SKM-1 treated with dmso at 0.1 percent for 144 hours (cell line): ENCODE results near the gene SIRPA.
"Not testable (repeated sequence)": the region's sequence is repeated elsewhere in the genome, so short reads cannot be mapped to it uniquely, and the experiment has no call there.

Source experiments
- DNase-seq: peaks from one replicate; lab custom pipeline; 2025; ENCODE audit not compliant: unreplicated experiment; lab: John Stamatoyannopoulos, UW

Gene SIRPA

DNA sequence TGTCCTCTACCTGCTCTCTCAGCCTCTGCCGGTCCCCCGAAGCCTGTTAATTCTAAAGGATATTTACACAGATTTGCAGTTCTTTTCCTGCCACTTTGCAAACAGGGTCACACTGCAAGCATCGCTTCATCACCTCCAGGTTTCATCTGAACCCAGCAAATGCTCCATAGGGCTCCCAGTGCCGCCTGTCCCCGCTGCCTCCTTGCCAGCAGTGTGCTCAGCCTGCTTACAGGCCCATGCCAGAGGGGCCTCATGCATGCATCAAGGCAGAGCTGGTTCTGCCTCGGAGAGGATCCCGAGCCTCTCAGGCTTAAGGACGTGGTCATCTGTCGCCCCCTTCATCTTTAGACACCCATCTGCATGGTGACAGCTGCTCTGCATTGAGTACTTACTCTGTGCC lies 10.5 kb downstream of the SIRPA start:
- DNase-seq = no peak

DNA sequence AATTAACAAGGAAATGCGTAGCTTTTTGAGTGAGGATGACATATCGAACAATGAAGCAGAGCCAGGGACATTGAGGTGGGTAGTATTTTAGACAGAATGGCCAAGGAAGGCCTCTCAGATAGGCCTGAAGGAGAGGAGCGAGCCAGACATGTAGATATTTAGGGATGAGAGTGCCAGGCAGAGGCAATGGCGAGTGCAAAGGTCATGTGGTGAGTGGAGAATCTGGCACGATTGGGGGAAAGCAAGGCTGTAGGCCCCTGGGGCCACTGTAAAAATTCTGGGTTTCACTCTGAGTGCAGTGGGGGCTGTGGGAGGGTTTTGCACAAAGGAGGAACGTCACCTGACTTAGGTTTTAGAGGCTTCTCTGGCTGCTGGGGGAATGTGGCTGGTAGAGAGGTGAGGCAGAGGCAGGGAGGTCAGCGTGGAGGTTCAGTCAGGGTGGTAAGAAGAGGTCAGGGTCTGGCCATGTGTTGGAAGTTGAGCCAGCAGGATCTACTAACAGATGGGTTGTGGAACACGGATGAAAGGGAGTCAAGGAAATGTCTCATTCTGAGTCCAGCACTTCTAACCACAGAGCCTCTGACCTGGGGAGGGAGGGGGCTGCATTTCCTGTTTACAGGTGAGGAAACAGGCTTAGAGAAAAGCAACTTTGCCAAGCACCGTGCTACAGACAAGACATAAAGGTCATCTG lies 11.3 kb downstream of the SIRPA start:
- DNase-seq = no peak

GRCh38 chr20:1907586-1907985 lies 12.4 kb downstream of the SIRPA start:
- DNase-seq = no peak

GRCh38 chr20:1908191-1908590 lies 13.0 kb downstream of the SIRPA start:
- DNase-seq = no peak

DNA sequence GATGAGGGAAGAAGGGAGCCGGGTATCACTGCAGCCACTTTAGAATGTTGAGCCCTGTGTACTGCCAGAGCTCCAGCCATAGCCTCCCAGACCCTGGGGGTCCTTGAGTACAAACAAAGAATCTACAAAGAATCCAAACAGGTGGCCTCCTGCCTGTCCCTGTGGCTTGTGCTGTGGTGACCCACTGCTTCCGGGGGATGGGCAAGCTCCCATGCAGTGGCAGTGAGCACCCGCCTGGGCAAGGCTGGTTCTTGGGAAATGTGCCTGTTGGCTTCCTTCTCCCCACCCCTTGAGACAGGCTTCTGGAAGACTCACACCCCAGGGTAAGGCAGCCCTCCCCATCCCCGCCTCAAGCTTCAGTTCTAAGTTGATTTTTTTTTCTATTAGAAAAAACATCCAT lies 13.9 kb downstream of the SIRPA start:
- DNase-seq = no peak

GRCh38 chr20:1911536-1911935 lies 16.3 kb downstream of the SIRPA start:
- no peak for DNase-seq

DNA sequence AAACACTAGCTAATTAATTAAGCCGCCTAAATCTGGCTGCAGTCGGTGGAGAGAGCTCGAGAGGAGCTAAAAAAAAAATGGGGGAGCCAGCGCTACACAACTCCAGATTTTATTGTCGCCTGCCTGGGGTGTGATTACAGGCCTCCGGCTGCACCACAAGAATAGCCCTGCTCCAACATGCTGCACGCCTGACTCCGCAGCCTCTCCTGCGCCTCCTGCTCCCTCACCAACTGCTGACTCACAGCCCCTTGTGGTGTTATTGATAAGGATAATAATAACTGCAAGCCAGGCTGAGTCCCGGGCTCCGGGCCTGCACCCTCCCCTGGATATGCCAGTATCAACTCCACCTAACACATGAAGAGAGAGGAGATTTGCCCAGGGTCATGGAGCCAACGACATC lies 16.8 kb downstream of the SIRPA start:
- no peak for DNase-seq

DNA sequence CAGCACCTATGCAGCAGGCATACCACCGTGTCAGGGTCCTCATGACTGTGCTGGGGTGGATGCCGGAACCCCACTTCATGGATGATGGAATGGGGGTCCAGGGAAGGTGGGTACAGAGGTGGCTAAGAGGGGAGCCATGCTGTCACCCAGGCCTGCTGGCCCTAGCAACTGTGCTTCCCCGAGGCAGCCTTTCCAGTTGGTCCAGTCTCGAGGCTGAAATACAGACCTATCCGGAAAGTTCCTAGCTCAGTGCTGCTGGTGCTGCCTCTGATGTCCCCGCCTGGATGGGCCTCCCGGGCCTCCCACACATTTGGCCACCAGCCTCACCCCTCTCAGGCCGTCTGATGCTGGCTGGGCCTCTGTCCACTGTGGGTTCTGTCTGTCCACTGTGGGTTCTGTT lies 17.4 kb downstream of the SIRPA start:
- DNase-seq = no peak

DNA sequence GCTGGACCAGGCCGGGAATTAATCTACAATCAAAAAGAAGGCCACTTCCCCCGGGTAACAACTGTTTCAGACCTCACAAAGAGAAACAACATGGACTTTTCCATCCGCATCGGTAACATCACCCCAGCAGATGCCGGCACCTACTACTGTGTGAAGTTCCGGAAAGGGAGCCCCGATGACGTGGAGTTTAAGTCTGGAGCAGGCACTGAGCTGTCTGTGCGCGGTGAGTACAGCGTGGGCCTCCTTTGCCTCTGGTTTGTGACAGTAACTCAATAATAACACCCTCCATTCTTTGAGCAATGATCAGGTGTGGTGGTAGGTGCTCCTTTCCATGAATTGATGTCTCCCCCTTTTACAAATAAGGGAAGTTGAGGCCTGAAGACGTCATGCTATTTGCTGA lies 20.0 kb downstream of the SIRPA start:
- not testable (repeated sequence) for DNase-seq

DNA sequence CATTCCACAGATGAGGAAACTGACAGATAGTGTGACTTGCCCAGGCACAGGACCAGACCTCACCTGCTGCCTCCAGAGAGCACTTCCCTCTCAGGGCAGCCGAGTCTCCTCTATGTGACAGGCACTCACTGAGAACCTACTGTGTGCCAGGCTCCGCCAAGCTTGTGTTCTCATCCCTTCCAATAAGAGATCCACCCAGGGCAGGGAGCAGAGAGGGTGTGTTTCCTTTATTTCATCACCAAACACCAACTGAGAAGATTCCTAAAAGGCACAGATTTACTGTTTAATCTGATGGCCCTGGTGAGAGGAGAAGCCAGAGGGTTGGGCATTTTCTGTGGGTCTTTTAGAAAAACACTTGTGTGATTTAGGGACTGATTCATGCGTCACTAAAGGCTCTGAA lies 20.5 kb downstream of the SIRPA start:
- DNase-seq = no peak

GRCh38 chr20:1917786-1918185 lies 22.6 kb downstream of the SIRPA start:
- no peak for DNase-seq

GRCh38 chr20:1918491-1919165 lies 23.4 kb downstream of the SIRPA start:
- DNase-seq = no peak

DNA sequence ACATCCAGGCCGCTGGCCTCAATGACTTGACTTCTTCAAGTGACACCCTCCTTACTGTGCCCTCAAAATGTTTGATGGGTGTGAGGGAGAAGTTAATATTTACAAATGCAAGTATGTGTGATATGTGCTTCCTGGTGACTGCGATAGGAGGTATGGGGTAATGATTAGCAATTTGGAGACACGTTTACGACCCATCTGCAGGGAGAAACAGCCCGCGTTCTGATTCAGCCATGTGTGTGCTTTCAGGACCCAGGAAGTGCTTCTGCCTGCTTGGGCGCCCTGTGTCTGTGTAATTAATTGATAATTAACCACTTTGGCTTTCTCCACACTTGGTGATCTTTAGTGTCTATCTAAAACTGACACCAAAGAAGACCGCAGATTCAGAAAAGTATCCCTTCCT lies 25.0 kb downstream of the SIRPA start:
- DNase-seq = no peak

DNA sequence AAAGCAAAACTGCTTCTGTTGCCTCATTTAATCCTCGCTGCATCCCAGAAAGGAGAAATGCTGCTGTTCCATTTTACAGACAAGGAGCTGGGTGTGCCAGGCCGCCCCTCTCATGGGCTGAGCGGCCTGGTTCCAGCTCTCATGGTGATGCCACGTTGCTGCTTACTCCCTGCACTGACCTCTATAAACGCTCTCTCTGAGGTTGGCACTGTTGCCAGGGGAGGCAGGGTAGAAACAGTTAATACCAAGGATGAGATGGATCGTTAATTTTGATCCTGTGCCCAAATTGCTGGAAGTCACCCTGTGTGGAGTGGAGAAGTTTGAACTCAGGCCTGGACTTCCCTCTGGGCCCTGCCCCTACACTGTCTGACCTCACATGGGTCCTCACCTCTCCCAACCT lies 25.6 kb downstream of the SIRPA start:
- no peak for DNase-seq

GRCh38 chr20:1921985-1922384 lies 26.8 kb downstream of the SIRPA start:
- not testable (repeated sequence) for DNase-seq

GRCh38 chr20:1922786-1923185 lies 27.6 kb downstream of the SIRPA start:
- no peak for DNase-seq

GRCh38 chr20:1924910-1925861 lies 30.0 kb downstream of the SIRPA start:
- no peak for DNase-seq

DNA sequence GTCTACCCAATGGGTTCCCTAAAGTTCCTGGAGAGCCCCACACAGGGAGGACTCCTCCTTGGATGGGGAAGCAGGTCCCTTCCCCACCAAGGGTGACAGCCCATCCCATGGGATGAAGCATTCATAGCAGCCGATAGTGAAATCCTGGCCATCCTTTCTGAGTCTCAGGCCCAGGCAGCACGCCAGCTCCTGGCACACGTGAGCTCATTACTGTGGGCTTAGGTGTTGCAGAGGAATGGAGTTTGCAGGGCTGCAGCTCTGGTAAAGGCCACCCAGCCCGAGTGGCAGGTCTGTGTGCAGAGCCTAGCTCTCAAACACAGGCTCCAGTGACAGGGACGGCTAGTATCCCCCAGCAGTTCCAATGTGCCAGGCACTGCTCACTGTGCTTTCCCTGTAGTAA lies 31.0 kb downstream of the SIRPA start:
- DNase-seq = no peak

- no peak for DNase-seq
Observed at GRCh38 chr20:1927217-1927616, 32.0 kb downstream of the SIRPA start.

- no peak for DNase-seq
Observed at GRCh38 chr20:1928154-1928553, 32.9 kb downstream of the SIRPA start.

DNA sequence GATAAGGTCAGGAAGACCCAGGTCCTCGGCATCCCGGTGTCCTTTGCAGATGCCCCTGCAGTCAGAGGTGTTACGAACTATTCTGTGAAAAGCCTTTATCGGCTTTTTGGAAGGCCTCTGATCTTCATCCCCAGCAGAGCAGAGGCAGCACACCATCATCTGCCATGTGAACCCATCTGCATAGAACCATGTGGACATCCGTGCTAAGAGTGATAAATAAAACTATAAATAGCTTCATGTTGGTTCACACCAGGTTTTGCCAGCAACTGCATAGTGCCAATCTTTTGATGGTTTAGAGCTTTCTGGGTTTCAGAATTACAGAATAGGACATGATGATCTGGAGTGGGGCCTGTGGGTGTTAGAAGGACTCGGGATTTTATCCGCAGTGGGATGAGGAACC lies 33.6 kb downstream of the SIRPA start:
- DNase-seq = no peak

GRCh38 chr20:1929460-1929859 lies 34.3 kb downstream of the SIRPA start:
- no peak for DNase-seq
